KOPT-K1 (cell line): Measurements from ENCODE around the gene KCNMB2.
"Not testable (repeated sequence)": the region's sequence is repeated elsewhere in the genome, so short reads cannot be mapped to it uniquely, and the experiment has no call there.

Experiments used
- H3K27ac ChIP-seq: fragments of 200-600 bp; sonication (generic); 2 replicates; pipeline ENCODE4 v1.5.1; 2016; ENCODE audit warnings: antibody characterized with exemption, mild to moderate bottlenecking, low read depth, low read length; ENCODE audit not compliant: poor library complexity, severe bottlenecking
- H3K36me3 ChIP-seq: fragments of 200-600 bp; sonication (generic); 2 replicates; pipeline ENCODE4 v1.5.1; 2017; ENCODE audit warnings: antibody characterized with exemption, mild to moderate bottlenecking, low read length, moderate library complexity; ENCODE audit not compliant: insufficient read depth
- H3K9me3 ChIP-seq: fragments of 200-600 bp; sonication (generic); 2 replicates; pipeline ENCODE4 v1.5.1; 2017; ENCODE audit warnings: antibody characterized with exemption, low read length, mild to moderate bottlenecking; ENCODE audit not compliant: insufficient read depth, poor library complexity, severe bottlenecking

KCNMB2 gene

DNA sequence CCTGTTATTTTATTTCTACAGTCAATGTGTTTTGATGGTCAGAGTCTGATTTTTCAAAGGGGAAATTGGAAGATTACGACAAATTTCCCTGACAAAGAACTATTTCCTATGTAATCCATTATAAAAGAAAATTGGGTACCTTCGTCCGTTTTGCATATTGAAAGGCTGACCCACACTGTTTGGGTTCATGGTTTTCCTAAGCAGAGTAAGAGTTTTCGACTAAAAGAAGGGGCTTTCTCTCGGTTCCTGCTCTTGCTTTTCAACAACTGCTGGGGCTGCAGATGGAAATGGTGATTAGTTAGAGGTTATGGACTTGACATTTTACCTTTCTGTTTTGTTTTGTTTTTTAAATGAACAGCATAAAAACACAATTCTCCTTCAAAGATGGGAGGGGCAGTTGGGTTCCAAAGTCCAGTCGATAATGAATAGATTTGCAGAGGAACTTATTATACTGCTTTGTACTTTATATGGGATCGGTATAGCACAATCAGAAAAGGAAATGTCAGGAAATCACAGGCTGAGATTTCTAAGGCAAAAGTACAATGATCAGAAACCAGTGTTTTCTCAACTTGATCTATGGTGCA is 978 bp downstream of the KCNMB2 start:
- H3K27ac ChIP-seq = no peak overlapping the region
- H3K36me3 ChIP-seq = no peaks in the 10 kb centered on the region

DNA sequence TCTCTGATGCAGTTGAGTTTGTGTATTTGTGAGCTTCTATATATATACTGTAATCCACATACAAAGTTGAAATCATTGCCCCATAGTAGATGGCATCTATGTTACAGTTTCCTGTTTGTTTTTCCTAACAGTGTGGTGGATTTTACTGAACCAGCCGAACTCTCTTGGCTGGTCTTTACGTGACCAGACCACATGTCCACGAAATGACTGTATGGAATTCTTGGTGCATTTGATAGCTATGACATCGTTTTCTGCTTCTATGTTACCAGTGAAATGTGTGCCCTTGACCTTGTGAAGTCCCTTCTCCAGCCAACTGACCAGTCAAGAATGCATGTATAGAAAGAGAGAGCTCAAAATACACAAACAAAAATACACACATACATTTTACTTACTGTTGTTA is 1.8 kb downstream of the KCNMB2 start:
- Histone ChIP-seq H3K27ac (no peak overlapping the region), H3K36me3 (no peaks in the 10 kb centered on the region), H3K9me3 (no peaks in the 10 kb centered on the region)

More for the DNA sequence above, 978 bp downstream of the KCNMB2 start:
- H3K9me3 ChIP-seq = no peaks in the 10 kb centered on the region

DNA sequence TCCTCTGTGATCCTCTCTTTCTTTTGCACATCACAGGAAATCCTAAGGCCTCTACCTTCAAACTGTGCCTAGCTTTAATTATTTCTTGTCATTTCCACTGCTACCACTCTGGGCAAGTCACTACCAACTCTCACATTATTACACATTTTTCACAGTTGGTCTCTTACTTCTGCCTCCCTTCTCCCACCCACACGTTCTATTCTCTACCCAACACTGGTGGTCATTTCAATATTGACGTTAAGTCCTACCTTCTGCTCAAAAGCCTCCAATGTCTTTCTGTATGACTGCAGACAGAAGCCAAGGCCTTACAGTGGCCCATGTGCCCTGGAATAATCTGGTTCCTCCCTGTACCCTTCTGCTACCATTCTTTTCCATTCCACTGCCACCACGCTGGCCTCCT is 3.9 kb downstream of the KCNMB2 start:
- Histone ChIP-seq H3K27ac (no peak overlapping the region), H3K9me3 (no peaks in the 10 kb centered on the region), H3K36me3 (no peaks in the 10 kb centered on the region)

DNA sequence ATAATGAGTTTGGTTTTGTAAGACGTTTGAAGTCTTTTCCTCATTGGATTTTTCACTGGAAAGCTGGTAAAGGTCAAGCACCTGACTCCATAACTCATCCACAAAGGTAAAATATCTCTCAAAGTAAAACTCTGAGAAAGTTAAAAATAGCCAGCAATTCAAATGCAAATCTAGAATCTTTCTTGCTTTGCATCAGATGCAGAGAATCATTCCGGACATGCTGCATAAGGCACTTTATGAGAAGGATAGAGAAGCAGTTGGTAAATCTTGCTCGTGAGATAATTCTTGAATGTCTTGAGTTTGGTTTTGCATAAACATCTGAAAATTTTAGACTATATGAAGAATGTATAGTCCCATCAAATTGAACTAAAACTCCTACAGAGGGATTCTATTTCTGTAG is 9.1 kb downstream of the KCNMB2 start:
- H3K27ac ChIP-seq = no peak overlapping the region
- H3K9me3 ChIP-seq = no peaks in the 10 kb centered on the region
- H3K36me3 ChIP-seq = no peaks in the 10 kb centered on the region

DNA sequence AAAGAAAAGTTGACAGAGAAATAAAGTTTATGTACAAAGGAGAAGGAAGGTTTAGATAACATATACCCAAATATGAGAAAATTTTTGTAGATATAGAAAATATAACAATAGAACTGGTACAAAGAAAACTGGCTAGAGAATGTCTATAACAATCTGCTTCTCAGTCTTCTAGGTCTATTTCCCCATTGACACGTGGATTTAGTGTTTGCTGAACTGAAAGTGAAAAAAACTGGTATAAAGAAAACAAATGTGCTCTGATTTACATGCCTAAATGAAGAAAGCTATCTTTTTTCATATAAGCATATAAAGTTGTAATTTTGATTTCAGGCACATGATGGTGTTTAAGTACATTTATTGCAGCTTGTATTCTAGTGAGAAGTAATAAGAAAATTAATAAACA is 9.8 kb downstream of the KCNMB2 start:
- Histone ChIP-seq H3K27ac (no peak overlapping the region), H3K9me3 (no peaks in the 10 kb centered on the region)

DNA sequence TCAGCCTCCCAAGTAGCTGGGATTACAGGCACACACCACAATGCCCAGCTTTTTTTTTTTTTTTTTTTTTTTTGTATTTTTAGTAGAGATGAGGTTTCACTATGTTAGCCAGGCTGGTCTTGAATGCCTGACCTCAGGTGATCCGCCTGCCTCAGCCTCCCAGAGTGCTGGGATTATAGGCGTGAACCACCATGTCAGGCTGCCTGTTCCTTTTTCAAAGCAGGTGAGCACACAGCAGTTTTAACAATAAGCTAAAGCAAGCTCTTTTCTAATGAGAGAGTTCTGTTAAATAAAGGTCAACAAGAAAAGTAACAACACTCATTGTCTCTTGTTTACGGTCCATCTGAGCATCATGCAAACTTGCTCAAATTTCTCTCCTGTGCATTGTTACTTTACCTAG is 13.2 kb downstream of the KCNMB2 start:
- not testable (repeated sequence) for H3K27ac ChIP-seq, H3K9me3 ChIP-seq, H3K36me3 ChIP-seq

More for the DNA sequence above, 9.8 kb downstream of the KCNMB2 start:
- no peaks in the 10 kb centered on the region for H3K36me3 ChIP-seq

DNA sequence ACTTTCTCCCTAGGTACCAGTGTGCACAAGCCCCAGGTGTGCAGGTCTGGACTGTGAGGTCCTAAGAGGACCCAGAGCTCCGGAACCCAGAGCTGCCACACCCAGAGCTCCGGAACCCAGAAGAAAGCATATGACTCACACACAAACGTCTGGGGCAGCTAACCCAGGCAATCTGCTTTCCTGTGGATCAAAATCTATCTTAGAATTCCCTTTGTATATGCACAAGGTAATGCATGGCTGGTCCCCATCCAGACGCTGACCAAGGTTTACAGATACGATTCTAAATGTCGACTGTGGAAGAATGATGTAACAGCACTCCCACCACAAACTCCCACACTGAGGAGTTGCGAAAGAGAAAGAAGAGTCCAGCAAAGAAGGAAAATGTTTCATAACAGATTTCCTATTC is 15.7 kb downstream of the KCNMB2 start:
- Histone ChIP-seq H3K9me3 (no peaks in the 10 kb centered on the region), H3K27ac (no peak overlapping the region), H3K36me3 (no peaks in the 10 kb centered on the region)

DNA sequence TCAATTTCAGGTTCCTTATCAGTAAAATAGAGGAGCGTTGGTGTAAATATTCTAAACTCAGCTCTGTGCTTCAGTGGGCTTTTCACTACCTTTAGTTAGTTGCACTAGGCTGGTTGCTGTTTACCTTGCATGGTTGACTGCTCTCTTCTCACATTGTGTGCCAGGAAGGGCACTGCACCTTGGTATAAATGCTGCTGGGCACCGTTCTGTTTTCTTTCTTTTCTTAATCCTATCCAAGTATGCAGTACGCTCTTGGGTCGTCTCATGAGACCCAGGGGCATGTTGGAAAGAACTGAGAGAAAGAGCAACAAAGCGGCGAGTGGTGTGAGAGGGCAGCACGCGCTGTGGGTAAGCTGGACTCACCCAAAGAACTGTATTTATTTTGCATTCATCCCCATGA is 22.4 kb downstream of the KCNMB2 start:
- Histone ChIP-seq H3K36me3 (no peaks in the 10 kb centered on the region), H3K27ac (no peak overlapping the region), H3K9me3 (no peaks in the 10 kb centered on the region)

DNA sequence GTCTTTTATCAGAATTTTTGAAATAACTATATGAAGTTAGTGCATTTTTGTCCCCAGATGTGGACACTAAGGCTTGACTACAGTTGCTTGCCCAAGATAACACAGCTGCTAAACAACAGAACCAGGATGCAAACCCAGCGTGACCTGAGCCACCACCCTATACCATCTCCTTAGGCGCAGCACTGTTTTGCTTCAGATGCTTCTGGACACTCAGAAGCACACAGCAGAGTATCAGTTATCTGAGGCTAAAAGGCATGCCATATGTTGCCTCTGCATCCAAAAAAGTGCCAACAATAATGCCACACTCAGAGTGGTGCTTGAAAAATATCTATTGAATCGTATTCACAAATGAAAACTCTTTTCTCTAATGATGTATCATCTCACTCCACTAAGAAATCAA is 24.5 kb downstream of the KCNMB2 start:
- Histone ChIP-seq H3K27ac (no peak overlapping the region), H3K9me3 (no peaks in the 10 kb centered on the region), H3K36me3 (no peaks in the 10 kb centered on the region)

DNA sequence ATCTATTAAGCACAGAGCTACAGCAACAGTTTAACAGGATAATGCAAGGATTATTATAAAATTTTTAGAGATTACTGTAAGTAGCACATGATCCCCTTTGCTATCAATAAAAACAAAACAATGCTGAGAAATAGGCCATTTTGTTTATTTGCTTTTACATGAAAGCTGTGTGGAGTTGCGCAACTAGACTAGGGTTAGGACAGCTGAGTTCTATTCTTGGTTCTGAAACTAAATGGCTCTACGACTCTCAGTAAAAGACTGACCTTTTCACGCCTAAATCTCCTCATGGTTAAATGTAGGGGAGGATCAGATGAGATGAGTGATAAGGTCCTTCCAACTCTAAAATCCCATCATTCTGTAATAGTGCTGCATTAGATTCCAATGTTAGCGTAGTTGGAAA is 25.0 kb downstream of the KCNMB2 start:
- H3K27ac ChIP-seq = no peak overlapping the region
- no peaks in the 10 kb centered on the region for H3K36me3 ChIP-seq
- no peaks in the 10 kb centered on the region for H3K9me3 ChIP-seq

DNA sequence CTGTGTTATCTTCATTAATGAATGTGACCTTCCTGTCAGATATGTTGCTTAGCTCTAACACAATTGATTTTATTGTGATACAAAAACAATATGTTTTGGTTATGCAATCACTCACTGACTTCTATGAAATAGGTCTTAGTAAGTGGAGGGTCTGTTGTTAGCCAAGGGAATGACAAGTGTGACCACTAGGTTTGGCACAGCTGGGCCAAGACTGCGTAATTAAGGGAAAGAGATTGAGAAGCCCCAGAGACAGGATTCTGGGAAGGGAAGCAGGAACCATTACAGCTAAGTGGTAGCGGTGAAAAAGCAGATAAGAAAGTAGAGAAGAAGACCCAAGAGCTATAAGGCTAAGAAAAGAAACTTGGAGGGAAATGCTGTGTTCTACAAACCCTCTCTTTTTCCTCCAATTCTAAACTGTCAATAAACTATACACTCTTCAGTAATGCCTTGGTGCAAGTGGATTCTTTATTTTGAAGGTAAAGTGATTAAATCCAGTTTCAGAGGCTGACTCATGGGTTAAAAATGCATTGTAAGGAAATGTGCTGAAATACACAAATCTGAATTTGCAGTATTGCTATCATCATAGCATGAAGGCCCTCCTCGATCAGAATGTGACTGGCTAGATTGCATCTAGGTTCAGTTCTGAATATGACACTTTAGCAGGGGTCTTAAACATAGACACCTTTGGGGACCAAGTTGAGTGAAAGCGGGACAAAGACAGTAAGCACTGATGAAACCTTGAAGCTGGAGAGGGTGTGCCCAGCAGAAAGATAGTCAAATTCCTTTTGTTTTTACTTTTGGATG is 26.1 kb downstream of the KCNMB2 start:
- Histone ChIP-seq H3K9me3 (no peaks in the 10 kb centered on the region), H3K36me3 (no peaks in the 10 kb centered on the region), H3K27ac (no peak overlapping the region)

DNA sequence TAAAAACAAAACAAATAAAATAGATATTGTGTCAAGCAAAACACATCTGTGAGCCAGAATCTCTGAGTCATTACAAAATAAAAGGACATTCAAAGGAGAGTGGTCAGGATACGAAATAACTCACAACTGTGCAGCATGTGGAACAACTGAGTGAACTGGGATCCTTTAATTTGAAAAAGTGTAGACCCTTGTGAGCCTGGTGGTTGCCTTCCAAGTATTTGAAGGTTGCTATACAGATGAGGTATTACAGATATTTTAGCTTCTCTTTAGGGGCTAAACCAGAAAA is 26.7 kb downstream of the KCNMB2 start:
- Histone ChIP-seq H3K9me3 (no peaks in the 10 kb centered on the region), H3K36me3 (no peaks in the 10 kb centered on the region), H3K27ac (no peak overlapping the region)

DNA sequence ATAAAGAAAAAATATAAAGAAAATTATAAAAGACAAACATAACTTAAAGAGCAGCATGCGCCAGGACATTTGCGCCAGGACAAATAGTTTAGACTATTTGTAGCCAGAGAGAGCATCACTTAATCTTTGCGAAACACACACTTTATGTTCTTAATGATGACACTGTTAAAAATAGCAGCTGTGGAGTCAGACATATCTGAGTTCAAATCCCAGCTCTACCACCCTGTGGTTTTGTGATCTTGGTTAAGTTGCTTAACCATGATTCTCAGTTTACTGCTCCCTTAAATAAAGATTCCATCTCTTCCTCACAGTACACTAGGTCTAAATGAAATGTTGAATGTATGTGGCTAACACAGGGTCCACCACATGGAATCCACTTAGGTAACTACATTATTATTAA is 31.4 kb downstream of the KCNMB2 start:
- Histone ChIP-seq H3K27ac (no peak overlapping the region), H3K9me3 (no peaks in the 10 kb centered on the region), H3K36me3 (no peaks in the 10 kb centered on the region)

DNA sequence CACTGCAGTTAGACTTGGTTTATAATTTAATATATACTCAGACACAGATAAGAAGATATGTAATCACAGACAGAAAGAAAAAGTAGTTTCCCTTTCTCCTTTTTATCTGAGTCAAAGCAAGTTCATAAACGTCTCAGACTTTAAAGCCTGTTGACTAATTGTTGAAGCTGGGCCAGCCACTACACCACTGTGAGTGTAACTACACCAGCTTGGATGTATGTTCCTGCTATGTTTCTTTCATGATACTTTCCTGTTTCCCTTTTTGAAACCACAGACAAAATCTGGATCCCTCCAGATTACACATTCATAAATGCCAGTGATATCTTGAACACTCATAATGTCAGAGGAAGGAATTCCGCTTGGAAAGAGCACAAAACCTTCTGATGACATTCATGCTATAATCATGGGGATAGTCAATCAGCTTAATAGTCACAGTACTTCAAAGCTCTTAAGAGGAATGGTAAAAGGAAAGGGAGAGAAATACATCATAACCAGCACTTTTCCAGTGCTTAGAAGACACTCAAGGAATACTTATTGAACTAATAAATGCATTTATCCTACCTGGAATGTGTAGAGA is 32.0 kb downstream of the KCNMB2 start:
- H3K36me3 ChIP-seq = no peaks in the 10 kb centered on the region
- no peak overlapping the region for H3K27ac ChIP-seq
- H3K9me3 ChIP-seq = no peaks in the 10 kb centered on the region

DNA sequence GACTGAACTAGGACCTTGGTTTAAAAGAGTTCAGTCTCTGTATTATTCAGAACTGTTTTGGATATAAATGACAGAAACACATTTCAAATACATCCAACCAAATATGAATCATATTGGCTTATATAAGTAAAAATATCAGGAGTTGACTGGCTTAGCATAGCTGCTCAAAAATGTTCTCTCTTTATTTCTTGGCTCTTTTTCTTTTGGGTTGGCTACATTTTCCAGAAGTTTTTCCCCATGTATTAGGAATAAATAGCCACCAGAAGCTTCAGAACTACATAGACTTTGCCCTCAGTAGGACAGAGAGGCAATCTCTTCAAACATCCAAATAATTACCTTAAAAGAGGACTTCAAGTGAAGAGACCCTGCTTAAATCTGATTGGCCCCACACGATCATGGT is 32.7 kb downstream of the KCNMB2 start:
- Histone ChIP-seq H3K36me3 (no peaks in the 10 kb centered on the region), H3K27ac (no peak overlapping the region), H3K9me3 (no peaks in the 10 kb centered on the region)

DNA sequence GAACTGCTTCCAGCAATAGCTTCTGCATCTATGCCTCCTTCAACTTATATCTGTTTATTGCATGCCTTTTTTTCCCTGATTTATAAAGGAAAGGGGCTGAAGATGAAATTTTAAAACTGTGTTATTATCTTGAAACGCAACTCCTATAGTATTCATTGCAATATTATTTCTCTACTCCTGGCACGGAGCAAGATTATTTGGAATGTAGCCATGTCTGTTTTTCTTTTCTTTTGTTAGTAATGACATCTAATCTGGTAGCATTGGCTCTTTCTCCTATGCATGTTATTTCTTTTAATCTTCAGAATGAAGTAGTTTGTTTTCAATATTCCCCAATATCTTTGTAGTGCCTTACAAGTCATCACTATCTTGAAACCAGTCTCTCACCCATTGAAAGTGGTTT is 33.6 kb downstream of the KCNMB2 start:
- Histone ChIP-seq H3K9me3 (no peaks in the 10 kb centered on the region), H3K36me3 (no peaks in the 10 kb centered on the region), H3K27ac (no peak overlapping the region)
